Endothelial cell of umbilical vein (primary cell): ENCODE measurements around the gene ZMYM4. TPM values are rescaled to one million over a fixed set of nuclear protein-coding genes. Genes with fewer than 3 reads are reported as not detected.

Experiments
- BruUV-seq: library from RNA; stranded (reverse); fragments of 400-500 nt; replicated peaks from 2 replicates; lab custom pipeline; 2021; lab: Mats Ljungman, UMichigan
- CTCF ChIA-PET: fragments of 300-600, 350-600 bp; sonication (Branson Sonifier 250); formaldehyde crosslinking; loops from one replicate; lab custom pipeline; 2021; ENCODE audit warnings: antibody characterized with exemption, inconsistent platforms; lab: Charles Lee
- POLR2A ChIA-PET: fragments of 300-600, 350-600 bp; sonication (Branson Sonifier 250); formaldehyde crosslinking; loops from one replicate; lab custom pipeline; 2021; ENCODE audit warnings: antibody characterized with exemption, inconsistent platforms; lab: Charles Lee
- DNase-seq: peaks from one replicate; pipeline ENCODE4 v3.0.0-alpha.2; 2011; ENCODE audit warnings: low read depth, low spot score
- FAIRE-seq: peaks from 2 replicates; lab custom pipeline; 2011; peaks lifted over from hg19 to GRCh38; lab: Jason Lieb, UNC
- H2AFZ ChIP-seq: 2 replicates; pipeline ENCODE4 v1.6.0; 2012; ENCODE audit warnings: low read depth, low read length, control low read depth, inconsistent platforms
- H3K27ac ChIP-seq: 2 replicates; pipeline ENCODE4 v1.5.1; 2011; ENCODE audit warnings: low read depth, mild to moderate bottlenecking, control low read depth, low read length, moderate library complexity; ENCODE audit not compliant: insufficient read depth
- H3K27me3 ChIP-seq, 2 experiments: 2 replicates each; pipeline versions ENCODE4 v1.6.0 to v1.6.1; 2011; ENCODE audit warnings: low read length in 2 of 2, mixed read lengths in 1 of 2; ENCODE audit not compliant: control insufficient read depth in 2 of 2, insufficient read depth in 2 of 2
- H3K36me3 ChIP-seq, 2 experiments: 2 replicates in 1 of 2; 3 replicates in 1 of 2; pipeline ENCODE4 v1.5.1; 2011; ENCODE audit warnings: low read length in 2 of 2, mild to moderate bottlenecking in 1 of 2, moderate library complexity in 1 of 2; ENCODE audit not compliant: control insufficient read depth in 2 of 2, insufficient read depth in 2 of 2; ENCODE audit errors: extremely low read depth in 1 of 2
- H3K4me1 ChIP-seq: 3 replicates; pipeline ENCODE4 v1.5.1; 2011; ENCODE audit warnings: mild to moderate bottlenecking, low read length; ENCODE audit not compliant: control insufficient read depth, insufficient read depth; ENCODE audit errors: extremely low read depth
- H3K4me2 ChIP-seq: 2 replicates; pipeline ENCODE4 v1.6.1; 2011; ENCODE audit warnings: low read length, control low read depth, mixed read lengths; ENCODE audit not compliant: insufficient read depth
- H3K4me3 ChIP-seq, 3 experiments: fragments of 200-600 bp in 1 of 3; sonication (generic), shearing (Covaris generic) in 1 of 3; replicated peaks in 1 of 3; 2 replicates each; pipeline ENCODE4 v1.5.1; 2011 to 2016; ENCODE audit warnings: control low read depth in 3 of 3, low read length in 3 of 3, mild to moderate bottlenecking in 2 of 3, inconsistent platforms in 1 of 3, low read depth in 1 of 3, moderate library complexity in 1 of 3; ENCODE audit not compliant: insufficient read depth in 1 of 3
- H3K79me2 ChIP-seq: 2 replicates; pipeline ENCODE4 v1.6.0; 2012; ENCODE audit warnings: low read length, inconsistent platforms; ENCODE audit not compliant: control insufficient read depth, insufficient read depth
- H3K9ac ChIP-seq: replicated peaks from 2 replicates; pipeline ENCODE3; 2011; ENCODE audit warnings: low read length, control low read depth; ENCODE audit not compliant: insufficient read depth; ENCODE audit errors: extremely low read depth
- H3K9me1 ChIP-seq: replicated peaks from 3 replicates; pipeline ENCODE4 v1.6.0; 2011; ENCODE audit warnings: mild to moderate bottlenecking, low read length; ENCODE audit not compliant: control insufficient read depth, insufficient read depth; ENCODE audit errors: extremely low read depth
- H3K9me3 ChIP-seq: replicated peaks from 2 replicates; pipeline ENCODE4 v1.5.1; 2012; ENCODE audit warnings: low read length, inconsistent platforms; ENCODE audit not compliant: control insufficient read depth, insufficient read depth
- H4K20me1 ChIP-seq: replicated peaks from 2 replicates; pipeline ENCODE3; 2011; ENCODE audit warnings: mild to moderate bottlenecking, low read length; ENCODE audit not compliant: control insufficient read depth, insufficient read depth; ENCODE audit errors: extremely low read depth
- EZH2 ChIP-seq: IDR thresholded peaks from 2 replicates; pipeline ENCODE4 v1.6.1; 2012; ENCODE audit warnings: borderline replicate concordance, low read depth, mild to moderate bottlenecking, moderate library complexity, low read length, inconsistent platforms; ENCODE audit not compliant: severe bottlenecking
- FOS ChIP-seq: IDR thresholded peaks from 2 replicates; pipeline ENCODE4 v1.6.1; 2011; ENCODE audit warnings: mild to moderate bottlenecking, low read length, moderate library complexity, borderline replicate concordance; ENCODE audit not compliant: insufficient read depth
- GATA2 ChIP-seq: IDR thresholded peaks from 2 replicates; pipeline ENCODE4 v1.7.0; 2011; ENCODE audit warnings: low read depth, mild to moderate bottlenecking, moderate library complexity, mixed read lengths, low read length; ENCODE audit not compliant: insufficient read length, insufficient read depth
- JUN ChIP-seq: IDR thresholded peaks from 2 replicates; pipeline ENCODE4 v1.6.1; 2011; ENCODE audit warnings: borderline replicate concordance, low read depth; ENCODE audit not compliant: insufficient read length, insufficient read depth
- MYC ChIP-seq: IDR thresholded peaks from one replicate; pipeline ENCODE4 v1.6.1; 2011; ENCODE audit warnings: mild to moderate bottlenecking, low read depth, low read length
- POLR2A ChIP-seq: IDR thresholded peaks from 2 replicates; pipeline ENCODE4 v1.6.1; 2012; ENCODE audit warnings: low read depth, mild to moderate bottlenecking, control low read depth, low read length
- POLR2AphosphoS5 ChIP-seq: IDR thresholded peaks from 2 replicates; pipeline ENCODE4 v1.6.1; 2012; ENCODE audit warnings: low read depth, mild to moderate bottlenecking, control low read depth, low read length, moderate library complexity; ENCODE audit not compliant: insufficient read depth
- dilution Hi-C: fragments of 300-500 bp; cut with MboI; formaldehyde crosslinking; loops from one replicate; pipeline ENCODE4 v1.15.0; 2019; ENCODE audit warnings: low sequenced_read_pairs; ENCODE audit not compliant: extremely low pct_ligation_motif_present
- intact Hi-C: fragments of 100-400 bp; cut with micrococcal nuclease; formaldehyde crosslinking; loops from one replicate; pipeline ENCODE4 v1.10.0; 2022
- polyA plus RNA-seq, 4 experiments: library from polyadenylated mRNA; depleted of rRNA in 3 of 4; stranded (reverse) in 3 of 4; unstranded in 1 of 4; fragments of >200 nt; gene quantifications; 2 replicates each; pipeline versions ENCODE4 v1.2.1 to v1.2.3, GENCODE V29; 2011 to 2012; ENCODE audit warnings: missing spikeins in 1 of 4
- total RNA-seq: library from RNA; stranded (reverse); gene quantifications from 2 replicates; pipeline ENCODE4 v1.2.3, GENCODE V29; 2021
- TF ChIP-seq, protein P1 (sequence below), 2 donors: IDR thresholded peaks; 1 replicate in 1 of 2; 2 replicates in 1 of 2; pipeline ENCODE4 v1.5.1; 2011; ENCODE audit warnings: low read length in 2 of 2, mild to moderate bottlenecking in 2 of 2, moderate library complexity in 2 of 2, control low read depth in 1 of 2, inconsistent platforms in 1 of 2, low read depth in 1 of 2; ENCODE audit not compliant: insufficient read depth in 1 of 2; ENCODE audit errors: extremely low read depth in 1 of 2
- TF ChIP-seq, protein P2 (sequence below): IDR thresholded peaks from 2 replicates; pipeline ENCODE4 v1.6.1; 2011; ENCODE audit not compliant: insufficient read depth, insufficient read length

ZMYM4 gene
- total and polyA plus RNA-seq, 2 donors (not counting 3 experiments of a cell fraction or from before 2014, with no cell fraction given) = 15.3 to 65.0 TPM

DNA sequence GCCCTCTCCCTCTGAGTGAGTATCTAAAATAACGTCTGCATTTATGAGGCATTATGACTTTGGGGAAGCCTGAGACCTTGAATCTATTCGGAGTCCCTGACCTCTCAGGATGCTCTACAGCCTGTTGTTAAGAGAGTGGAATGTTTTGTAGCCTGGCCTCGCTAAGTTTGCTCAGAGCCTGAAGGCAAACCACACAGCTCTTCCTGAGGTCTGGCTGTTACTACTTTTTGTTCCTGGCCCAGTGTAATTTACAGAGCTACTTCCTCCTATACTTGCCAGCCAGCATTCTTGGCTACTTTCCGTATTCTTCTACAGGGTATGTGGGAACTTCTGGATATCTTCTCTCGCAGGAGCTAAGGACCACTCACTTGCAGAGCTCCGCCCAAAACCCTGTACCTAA lies 3.6 kb upstream of the ZMYM4 start:
- no peaks in the 10 kb centered on the region for H4K20me1 ChIP-seq
- H3K4me2 ChIP-seq = no peak overlapping the region
- H3K9me1 ChIP-seq = no peaks in the 10 kb centered on the region
- no peak overlapping the region for H3K27ac ChIP-seq
- no TSS peak for BruUV-seq
- H3K4me3 ChIP-seq = no peak overlapping the region
- DNase-seq (peak; percentile 64), FAIRE-seq (no peak)
- ChIA-PET POLR2A (no interaction called here), CTCF (interaction anchor here (1.0 to 1.2 kb wide), 5 partner anchors 8 to 63 kb away, joined by 3 to 5 read pairs (median 3); no protein-coding TSS in a partner anchor)
- H2AFZ ChIP-seq = peak overlapping the region; percentile 55
- H3K79me2 ChIP-seq = peaks cover 11% of the 10 kb centered on the region
- dilution Hi-C loops = no loop called here
- H3K9me3 ChIP-seq = no peaks in the 10 kb centered on the region
- no peaks in the 10 kb centered on the region for H3K36me3 ChIP-seq
- intact Hi-C loops = no loop called here
- peaks cover 0 to 2% of the 10 kb centered on the region in 2 experiments for H3K27me3 ChIP-seq
- TF ChIP-seq GATA2 (no peak), POLR2AphosphoS5 (no peak), FOS (no peak), JUN (no peak), EZH2 (no peak), POLR2A (no peak), MYC (no peak)
- TF ChIP-seq, protein P1, sequence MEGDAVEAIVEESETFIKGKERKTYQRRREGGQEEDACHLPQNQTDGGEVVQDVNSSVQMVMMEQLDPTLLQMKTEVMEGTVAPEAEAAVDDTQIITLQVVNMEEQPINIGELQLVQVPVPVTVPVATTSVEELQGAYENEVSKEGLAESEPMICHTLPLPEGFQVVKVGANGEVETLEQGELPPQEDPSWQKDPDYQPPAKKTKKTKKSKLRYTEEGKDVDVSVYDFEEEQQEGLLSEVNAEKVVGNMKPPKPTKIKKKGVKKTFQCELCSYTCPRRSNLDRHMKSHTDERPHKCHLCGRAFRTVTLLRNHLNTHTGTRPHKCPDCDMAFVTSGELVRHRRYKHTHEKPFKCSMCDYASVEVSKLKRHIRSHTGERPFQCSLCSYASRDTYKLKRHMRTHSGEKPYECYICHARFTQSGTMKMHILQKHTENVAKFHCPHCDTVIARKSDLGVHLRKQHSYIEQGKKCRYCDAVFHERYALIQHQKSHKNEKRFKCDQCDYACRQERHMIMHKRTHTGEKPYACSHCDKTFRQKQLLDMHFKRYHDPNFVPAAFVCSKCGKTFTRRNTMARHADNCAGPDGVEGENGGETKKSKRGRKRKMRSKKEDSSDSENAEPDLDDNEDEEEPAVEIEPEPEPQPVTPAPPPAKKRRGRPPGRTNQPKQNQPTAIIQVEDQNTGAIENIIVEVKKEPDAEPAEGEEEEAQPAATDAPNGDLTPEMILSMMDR (IDR thresholded peaks at IDR 0.05; ENCODE audit: extremely low read depth in 1 of 2, insufficient read depth in 1 of 2, low read depth in 1 of 2, low read length in 2 of 2) = no peak
- TF ChIP-seq, protein P2, sequence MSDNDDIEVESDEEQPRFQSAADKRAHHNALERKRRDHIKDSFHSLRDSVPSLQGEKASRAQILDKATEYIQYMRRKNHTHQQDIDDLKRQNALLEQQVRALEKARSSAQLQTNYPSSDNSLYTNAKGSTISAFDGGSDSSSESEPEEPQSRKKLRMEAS = no peak
- H3K9ac ChIP-seq = no peak overlapping the region
- peaks cover 3% of the 10 kb centered on the region for H3K4me1 ChIP-seq
